ENCODE measurements around the gene APBB2.

The APBB2 gene

DNA sequence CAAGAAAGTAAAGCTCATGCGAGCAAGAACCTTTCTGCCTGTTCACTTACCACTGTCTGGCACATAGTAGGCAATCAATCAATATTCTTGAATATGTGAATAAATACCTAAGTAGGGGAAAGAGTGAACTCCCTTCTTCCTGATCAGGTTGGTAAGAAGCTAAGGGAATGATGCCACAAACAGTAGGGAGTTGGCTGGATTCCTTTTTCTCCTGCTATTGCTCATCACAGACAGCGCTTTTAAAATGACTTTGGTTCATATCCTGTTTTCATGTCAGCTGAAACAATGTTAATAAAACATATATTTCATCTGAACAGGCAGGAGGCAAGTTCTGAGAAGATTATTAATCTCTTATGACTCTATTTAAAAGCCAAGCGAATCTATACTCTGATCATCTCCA lies 365.4 kb downstream of the APBB2 start:
- DNase-seq (ENCODE audit: low spot score), result no peak

- DNase-seq (ENCODE audit: low spot score), result no peak
Observed at GRCh38 chr4:40848251-40848650, 366.1 kb downstream of the APBB2 start.

DNA sequence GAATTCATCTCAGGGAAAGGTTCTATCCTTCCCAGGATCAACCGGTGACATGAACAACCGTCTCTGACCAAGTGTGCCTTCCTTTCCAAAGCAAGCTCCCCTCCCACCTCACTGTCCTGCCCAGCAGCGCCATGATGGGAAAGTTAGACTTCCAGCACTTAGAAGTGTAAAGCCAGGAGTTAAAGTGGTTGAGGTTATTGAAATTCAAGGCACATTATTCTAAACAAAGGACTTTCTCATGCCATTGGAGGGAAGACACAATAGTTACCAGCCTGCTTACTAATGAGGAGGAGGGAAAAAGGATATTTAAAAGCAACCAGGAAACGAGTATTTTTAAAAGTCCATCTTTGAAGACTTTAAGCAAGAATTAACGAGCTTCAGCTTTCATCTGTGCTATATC lies 367.8 kb downstream of the APBB2 start:
- no peak for DNase-seq (ENCODE audit: low spot score)

DNA sequence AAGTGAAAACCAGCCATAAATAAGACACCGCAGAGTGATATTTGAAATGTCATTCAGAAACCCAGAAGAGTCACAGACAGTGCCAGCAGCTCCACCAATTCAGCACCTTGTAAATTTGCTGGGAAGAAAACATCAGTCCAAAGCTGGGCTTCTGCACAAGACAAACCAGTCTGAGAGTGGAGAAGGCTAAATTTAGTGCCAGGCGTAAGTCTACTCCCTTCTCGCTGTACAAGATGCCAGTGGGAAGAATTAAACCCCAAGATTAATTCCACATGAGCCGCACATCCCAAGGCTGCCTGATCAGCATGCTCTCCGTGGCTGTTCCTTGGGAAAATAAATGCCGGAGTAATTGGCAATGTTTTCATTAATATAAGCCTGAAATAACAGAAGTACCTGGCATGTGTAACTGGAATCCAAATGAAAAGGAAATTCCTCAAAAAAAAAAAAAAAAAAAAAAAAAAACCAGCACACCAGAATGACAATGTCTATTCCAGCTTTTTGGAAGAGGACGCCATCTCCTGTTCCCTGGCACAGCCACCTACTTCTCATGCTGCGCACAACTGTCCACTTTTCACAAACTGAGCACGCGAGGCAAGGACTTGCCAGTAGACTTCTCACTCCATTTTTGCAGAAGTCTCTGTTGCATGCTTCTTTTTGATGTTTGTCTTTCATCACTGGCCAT lies 369.0 kb downstream of the APBB2 start:
- DNase-seq (ENCODE audit: low spot score), result no peak

GRCh38 chr4:40844261-40844660 lies 370.1 kb downstream of the APBB2 start:
- DNase-seq (ENCODE audit: low spot score), result no peak

GRCh38 chr4:40843696-40844095 lies 370.6 kb downstream of the APBB2 start:
- DNase-seq (ENCODE audit: low spot score), result peak; percentile 8

- no peak for DNase-seq (ENCODE audit: low spot score)
Observed at GRCh38 chr4:40842725-40843423, 371.5 kb downstream of the APBB2 start.

DNA sequence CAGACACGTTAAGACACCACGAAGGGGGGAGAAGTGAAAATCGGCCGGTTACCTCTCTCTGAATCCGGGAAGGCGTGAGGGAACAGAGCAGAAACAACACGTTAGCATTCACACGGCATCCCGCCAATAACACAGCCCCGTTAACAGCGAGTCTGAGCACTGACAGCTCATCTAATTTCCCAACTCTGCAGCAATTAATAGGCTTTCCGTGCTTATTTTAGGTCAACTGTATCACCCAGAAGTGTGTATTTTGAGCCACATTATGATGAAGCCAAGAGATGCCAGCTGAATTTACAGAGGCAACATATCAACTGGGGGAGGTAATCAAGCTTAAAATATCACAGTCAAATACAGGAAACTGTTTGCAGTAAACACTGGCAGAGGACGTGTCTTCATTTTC lies 372.0 kb downstream of the APBB2 start:
- DNase-seq (ENCODE audit: low spot score), result no peak

DNA sequence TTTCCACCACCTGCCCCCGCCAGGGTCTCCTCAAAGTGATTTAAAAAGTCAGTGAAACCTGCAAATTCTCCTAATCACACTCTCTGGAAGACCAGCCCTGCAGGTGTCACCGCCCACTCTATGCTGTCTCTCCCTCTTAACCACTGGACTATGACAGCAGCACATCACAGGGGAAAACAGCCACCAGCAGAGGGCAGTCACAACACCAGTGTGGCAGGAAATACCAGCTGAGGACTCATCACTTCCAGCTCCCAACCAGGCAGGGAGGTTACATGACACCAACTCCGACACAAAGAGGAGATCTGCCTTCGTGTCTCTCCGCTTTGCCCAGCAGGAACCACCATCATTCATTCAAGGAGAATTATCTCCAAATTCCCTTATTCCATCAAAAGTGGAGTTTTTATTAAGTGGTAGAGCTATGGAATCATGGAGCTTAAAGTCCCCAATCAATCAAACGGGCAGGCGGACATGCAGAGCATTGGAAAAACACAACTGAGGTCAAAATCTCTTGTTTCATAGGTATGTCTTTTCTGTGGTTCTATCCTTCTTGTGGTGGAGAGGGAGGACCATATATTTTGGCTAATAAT lies 373.3 kb downstream of the APBB2 start:
- DNase-seq (ENCODE audit: low spot score), result peak; percentile 55

DNA sequence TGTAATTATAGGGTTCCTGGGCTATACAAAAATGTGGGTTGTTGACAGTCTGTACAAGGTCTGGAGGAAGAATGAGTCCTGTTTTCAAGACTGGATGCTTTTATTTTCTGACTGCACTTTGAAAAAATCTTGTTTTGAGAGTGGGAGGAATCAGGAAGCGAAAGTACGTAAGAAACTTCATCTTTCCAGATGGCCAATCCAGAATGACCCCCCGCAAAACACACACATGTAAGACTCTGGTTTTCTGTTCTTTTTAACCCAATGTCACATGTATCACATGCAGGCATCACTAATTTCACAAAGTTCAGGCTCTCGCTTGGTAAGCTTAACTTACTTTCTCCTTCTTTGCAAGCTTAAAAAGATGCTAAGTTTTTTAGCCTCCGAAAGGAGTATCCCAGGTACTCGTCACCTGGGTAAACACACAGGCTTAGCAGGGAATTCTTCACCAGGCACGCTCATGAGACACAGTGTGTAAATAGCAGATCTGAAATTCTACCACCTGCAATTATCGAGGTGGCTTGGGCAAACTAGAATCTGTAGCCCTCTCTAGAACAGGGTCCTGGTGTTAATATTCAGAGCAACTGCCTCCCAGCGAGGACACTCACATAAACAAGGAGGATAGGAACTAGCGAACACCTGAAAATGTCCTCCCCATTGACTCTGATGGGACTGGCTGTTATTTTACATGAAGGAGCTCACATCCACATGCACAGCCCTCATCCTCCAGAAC lies 373.9 kb downstream of the APBB2 start:
- no peak for DNase-seq (ENCODE audit: low spot score)

DNA sequence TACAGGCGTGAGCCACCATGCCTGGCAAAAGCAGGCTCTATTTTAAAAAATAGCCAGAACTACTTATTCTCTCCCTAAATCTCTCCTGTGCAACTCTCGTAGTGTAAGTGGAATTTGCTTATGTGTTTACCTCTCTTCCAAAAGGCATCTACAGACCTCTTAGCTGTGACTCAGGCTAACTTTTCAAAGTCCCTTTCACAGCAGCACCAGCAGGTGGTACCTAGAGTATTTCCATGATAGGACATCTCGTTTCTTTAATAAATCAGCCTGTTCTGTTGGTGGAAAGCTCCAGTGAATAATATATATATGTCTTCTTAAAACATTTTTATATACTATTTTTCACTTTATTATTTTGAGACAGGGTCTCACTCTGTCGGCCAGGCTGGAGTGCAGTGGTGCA lies 375.6 kb downstream of the APBB2 start:
- no peak for DNase-seq (ENCODE audit: low spot score)

DNA sequence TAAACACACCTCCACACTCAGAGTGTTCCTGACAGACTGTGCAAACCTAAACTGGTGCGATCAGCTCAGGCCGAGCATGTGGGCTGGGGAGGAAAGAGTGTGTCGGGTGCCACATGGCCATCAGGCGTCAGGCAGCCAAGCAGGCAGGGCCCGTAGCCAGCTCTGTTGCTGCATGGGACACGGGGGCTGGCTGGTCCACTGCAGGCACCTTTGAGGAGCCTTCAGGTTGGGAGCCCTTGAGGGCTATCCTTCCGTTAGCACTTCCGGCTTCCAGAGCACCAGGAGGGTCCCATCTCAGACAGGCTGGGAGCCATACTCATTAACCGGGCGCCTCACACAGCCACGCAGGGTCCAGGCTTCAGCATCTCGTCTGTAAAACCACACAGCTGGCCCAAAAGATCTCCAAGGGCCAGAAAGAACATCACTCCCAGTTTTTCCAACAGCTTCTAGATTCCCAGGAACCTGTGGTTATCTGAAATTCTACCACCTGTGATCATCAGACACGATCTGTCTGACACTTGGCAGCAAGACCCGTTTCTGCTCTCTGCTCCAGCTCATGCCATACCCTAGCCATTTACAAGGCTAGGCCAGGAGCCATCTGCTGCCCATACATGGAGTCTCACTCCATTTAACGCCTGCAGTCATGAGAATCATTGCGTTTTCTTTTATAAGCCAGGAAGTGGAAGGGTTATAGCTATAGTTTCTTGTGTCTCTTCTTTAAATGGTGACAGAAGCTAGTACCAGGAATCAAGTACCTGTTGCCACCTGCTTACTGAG lies 377.1 kb downstream of the APBB2 start:
- DNase-seq (ENCODE audit: low spot score), result no peak

DNA sequence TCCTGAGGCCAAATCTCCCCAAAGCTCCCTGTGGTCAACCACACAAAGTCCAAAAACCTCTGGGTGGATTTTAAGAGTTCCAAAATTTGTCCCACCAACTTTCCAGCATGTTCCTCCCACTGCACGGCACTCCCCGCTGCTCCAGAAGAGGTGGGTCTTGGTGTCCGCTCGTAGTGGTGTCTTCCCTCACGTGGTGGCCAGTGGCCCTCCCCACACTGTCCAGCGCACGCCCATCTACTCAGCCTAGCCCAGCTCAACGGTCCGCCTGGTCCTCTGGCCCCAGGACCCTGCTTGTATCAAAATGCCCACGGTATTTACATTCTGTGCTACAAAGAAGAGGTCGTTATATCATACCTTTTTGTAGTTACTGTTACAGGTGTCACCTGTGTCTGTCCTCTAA lies 381.1 kb downstream of the APBB2 start:
- DNase-seq (ENCODE audit: low spot score), result no peak

DNA sequence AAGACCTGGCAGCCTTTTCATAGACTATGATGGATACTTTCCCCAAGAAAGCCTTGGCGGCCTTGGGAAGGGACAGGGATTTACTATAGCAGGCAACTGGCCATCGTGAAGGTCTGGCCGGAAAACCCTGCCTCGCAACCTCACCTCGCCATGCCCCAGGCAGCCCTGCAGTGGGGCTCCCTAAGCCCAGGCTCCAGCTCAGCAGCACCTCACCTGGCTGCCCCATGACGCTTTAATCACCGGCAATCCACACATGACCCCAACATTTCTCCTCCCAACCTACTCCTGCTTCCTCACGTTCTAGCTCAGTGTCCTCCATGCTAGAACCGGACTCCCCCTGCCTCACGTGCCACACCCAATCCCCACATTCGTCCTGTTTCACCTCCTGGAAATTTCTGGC lies 382.2 kb downstream of the APBB2 start:
- no peak for DNase-seq (ENCODE audit: low spot score)

DNA sequence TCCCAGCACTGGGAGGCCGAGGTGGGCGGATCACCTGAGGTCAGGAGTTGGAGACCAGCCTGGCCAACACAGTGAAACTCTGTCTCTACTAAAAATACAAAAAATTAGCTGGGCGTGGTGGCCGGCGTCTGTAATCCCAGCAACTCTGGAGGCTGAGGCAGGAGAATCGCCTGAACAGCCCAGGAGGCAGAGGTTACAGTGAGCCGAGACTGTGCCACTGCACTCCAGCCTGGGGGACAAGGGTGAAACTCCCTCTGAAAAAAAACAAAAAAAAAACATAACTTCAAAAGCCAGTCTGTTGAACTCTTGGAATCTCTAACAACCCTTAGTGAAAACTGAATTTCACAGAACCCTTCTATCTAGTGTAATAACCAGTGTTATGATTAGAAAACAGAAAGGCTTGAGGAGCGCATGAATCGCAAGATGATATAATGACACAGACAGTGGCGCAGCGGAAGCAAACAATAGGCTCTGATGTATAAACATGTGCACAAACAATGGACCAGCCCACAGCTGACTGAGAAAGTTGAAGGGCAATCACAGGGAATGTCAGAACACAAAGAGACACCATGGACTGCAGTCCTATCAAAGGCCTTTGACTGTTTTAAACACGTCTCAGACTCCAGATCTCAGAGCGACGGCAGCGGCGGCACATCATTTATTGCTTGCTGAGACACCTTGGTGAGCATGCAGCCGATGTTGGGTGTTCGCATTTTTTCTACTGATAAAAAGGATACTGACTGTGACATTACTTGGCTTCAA lies 383.0 kb downstream of the APBB2 start:
- no peak for DNase-seq (ENCODE audit: low spot score)

GRCh38 chr4:40829586-40829985 lies 384.8 kb downstream of the APBB2 start:
- no peak for DNase-seq (ENCODE audit: low spot score)

DNA sequence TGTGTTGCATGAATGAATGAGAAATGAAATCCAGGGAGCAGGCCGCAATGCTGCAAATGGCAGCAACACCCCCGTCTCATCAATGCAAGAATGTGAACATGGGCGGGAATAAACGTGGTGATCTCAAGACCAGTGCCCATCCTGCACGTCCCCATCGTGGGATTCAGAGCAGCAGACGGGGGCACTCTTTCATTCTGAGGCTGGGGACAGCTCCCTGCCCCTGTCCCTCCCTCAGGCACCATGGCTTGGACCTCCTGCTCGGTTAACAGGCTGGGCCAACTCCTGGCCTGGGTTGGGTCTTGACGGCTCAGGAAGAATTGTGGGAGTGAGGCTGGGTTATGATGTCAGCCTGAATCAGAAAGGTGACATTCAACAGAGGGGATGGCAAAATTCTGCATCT lies 385.7 kb downstream of the APBB2 start:
- DNase-seq (ENCODE audit: low spot score), result no peak

DNA sequence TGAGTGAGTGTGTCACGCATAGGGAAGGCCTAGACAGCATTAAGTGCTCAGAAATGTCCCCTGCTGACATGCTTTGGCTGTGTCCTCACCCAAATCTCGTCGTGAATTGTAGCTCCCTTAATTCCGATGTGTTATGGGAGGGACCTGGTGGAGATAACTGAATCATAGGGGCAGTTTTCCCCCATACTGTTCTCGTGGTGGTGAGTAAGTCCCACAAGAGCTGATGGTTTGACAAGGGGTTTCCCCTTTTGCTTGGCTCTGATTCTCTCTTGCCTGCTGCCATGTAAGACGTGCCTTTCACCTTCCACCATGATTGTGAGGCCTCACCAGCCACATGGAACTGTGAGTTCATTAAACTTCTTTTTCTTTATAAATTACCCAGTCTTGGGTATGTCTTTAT lies 386.6 kb downstream of the APBB2 start:
- no peak for DNase-seq (ENCODE audit: low spot score)

- no peak for DNase-seq (ENCODE audit: low spot score)
Observed at GRCh38 chr4:40826821-40827220, 387.5 kb downstream of the APBB2 start.

GRCh38 chr4:40825014-40825838 lies 389.1 kb downstream of the APBB2 start:
- no peak for DNase-seq (ENCODE audit: low spot score)

All from CD4-positive, alpha-beta T cell treated with Interleukin-15 for 4 hours (primary cell).